Measurements from ENCODE around the gene ABCB11.
"Not testable (repeated sequence)": the region's sequence is repeated elsewhere in the genome, so short reads cannot be mapped to it uniquely, and the experiment has no call there.

The ABCB11 gene

DNA sequence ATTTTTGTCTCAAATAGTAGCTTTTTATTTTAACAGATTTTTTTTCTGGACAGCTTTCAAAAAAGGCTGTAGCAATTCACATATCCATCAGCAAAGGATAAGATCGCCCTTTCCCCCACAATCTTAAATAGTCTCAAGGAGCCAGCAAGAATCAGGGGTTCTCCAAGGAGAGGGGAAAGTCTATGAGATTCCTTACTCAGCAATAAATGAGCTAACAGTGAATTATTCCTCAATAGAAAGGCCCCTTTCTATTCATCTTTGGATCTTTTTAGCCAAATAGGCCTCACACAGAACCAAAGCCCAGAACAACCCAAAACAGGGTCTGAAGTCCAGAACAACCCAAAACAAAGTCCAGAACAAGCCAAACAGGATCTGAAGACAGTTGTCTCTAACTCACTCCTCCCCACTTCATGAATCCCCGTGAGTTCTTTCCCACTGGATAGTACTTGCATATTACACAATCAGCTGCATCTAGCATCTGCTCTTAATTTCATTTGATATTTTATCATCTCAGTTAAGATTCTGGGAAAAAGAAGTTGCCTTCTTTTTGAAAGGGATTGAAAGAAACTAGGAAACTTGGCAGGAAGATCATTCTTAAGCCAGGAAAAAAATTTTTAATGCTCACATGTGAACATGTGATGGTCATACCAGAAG lies 34.9 kb upstream of the ABCB11 start:
- H3K27ac ChIP-seq, result no peak overlapping the region

DNA sequence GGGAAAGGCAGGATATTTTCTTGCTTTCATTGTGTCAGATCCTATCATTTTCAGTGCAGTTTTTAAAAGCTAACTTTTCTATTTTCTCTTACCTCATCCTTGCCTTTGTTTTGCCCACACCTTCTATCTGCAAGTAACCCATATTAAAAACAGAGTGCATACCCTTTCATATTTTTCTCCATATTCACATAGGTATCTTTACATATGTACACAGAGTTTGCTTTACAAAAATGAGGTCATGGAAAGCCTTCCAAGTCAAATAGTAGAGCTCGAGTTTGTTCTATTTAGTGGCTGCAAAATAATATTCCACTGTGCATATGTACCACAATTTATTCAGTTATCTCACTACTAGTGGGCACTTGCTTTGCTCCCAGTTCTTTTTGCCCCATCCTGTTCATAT lies 34.3 kb upstream of the ABCB11 start:
- no peak overlapping the region for H3K27ac ChIP-seq
- no peak for TF ChIP-seq CTCF (IDR thresholded peaks at IDR 0.05)
- intact Hi-C loops (cut with DNase I; ENCODE audit: low total_unique reads), result no loop called here
- DNase-seq, result no peak
- no peaks in the 10 kb centered on the region for H3K9me3 ChIP-seq
- no peaks in the 10 kb centered on the region for H3K27me3 ChIP-seq
- no peak overlapping the region for H3K4me3 ChIP-seq
- H3K4me1 ChIP-seq, result no peaks in the 10 kb centered on the region
- no peaks in the 10 kb centered on the region for H3K36me3 ChIP-seq

More for the DNA sequence above, 34.9 kb upstream of the ABCB11 start:
- no peaks in the 10 kb centered on the region for H3K4me1 ChIP-seq
- TF ChIP-seq CTCF (IDR thresholded peaks at IDR 0.05), result no peak
- no peaks in the 10 kb centered on the region for H3K9me3 ChIP-seq
- H3K4me3 ChIP-seq, result no peak overlapping the region
- DNase-seq, result no peak
- intact Hi-C loops (cut with DNase I; ENCODE audit: low total_unique reads), result no loop called here
- no peaks in the 10 kb centered on the region for H3K36me3 ChIP-seq
- no peaks in the 10 kb centered on the region for H3K27me3 ChIP-seq

DNA sequence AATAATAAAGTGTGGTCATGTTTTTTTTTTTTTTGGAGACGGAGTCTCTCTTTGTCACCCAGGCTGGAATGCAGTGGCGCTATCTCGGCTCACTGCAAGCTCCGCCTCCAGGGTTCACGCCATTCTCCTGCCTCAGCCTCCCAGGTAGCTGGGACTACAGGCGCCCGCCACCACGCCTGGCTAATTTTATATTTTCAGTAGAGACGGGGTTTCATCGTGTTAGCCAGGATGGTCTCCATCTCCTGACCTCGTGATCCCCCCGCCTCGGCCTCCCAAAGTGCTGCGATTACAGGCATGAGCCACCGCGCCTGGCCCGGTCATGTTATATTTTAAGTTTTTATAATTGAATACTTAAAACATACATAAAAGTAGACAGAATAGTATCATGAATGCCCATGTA lies 33.1 kb upstream of the ABCB11 start:
- H3K9me3 ChIP-seq; DNase-seq; H3K36me3 ChIP-seq; H3K4me3 ChIP-seq; H3K27me3 ChIP-seq; intact Hi-C loops (cut with DNase I; ENCODE audit: low total_unique reads); H3K4me1 ChIP-seq; H3K27ac ChIP-seq: not testable (repeated sequence)

GRCh38 chr2:169054575-169054974 lies 23.5 kb upstream of the ABCB11 start:
- H3K4me1 ChIP-seq; H3K4me3 ChIP-seq; DNase-seq; H3K27ac ChIP-seq; H3K36me3 ChIP-seq; intact Hi-C loops (cut with DNase I; ENCODE audit: low total_unique reads); H3K27me3 ChIP-seq: not testable (repeated sequence)
- peaks cover 0 to 22% (median 12%) of the 10 kb centered on the region in 3 donors for H3K9me3 ChIP-seq

DNA sequence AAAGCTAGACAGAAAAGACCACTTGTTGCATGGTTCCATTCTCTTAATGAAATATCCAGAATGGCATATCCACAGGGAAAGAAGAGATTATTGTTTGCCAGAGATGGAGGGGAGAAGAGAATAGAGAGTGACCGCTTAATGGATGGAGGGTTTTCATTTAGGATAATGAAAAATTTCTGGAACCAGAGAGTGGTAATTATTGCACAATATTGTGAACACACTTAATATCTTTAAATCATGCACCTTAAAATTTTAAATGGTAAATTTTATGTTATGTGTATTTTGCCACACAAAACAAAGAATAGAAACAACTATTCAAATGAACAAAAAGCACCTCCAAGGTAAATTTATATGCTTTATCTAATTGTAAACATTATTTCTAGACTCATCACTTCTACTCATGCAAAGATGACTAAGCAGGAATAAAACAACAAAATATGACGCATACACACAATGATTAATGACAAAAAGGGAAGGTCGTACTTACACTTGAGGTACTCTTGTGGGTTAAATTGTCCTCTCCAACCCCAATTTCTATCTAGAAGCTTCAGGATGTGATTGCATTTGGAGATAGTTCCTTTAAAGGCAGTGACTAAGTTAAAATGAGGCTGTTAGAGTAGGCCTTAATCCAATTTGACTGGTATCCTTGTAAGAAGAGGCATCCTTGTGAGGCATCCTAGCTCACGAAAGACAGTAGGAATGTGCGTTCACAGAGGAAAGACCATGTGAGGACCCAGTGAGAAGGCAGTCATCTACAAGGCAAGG lies 19.5 kb upstream of the ABCB11 start:
- DNase-seq, result no peak
- Histone ChIP-seq H3K9me3 (peaks cover 0 to 12% (median 12%) of the 10 kb centered on the region in 3 donors), H3K4me3 (no peak overlapping the region), H3K36me3 (no peaks in the 10 kb centered on the region), H3K4me1 (no peaks in the 10 kb centered on the region), H3K27ac (no peak overlapping the region), H3K27me3 (no peaks in the 10 kb centered on the region)
- TF ChIP-seq CTCF (IDR thresholded peaks at IDR 0.05), result no peak
- intact Hi-C loops (cut with DNase I; ENCODE audit: low total_unique reads), result no loop called here

- no peak overlapping the region for H3K27ac ChIP-seq
- H3K27me3 ChIP-seq, result no peaks in the 10 kb centered on the region
- DNase-seq, result no peak
- TF ChIP-seq CTCF (IDR thresholded peaks at IDR 0.05), result no peak
- no peaks in the 10 kb centered on the region for H3K36me3 ChIP-seq
- H3K4me3 ChIP-seq, result no peak overlapping the region
- intact Hi-C loops (cut with DNase I; ENCODE audit: low total_unique reads), result no loop called here
- no peaks in the 10 kb centered on the region for H3K4me1 ChIP-seq
- peaks cover 0 to 3% (median 0%) of the 10 kb centered on the region in 3 donors for H3K9me3 ChIP-seq
Measured at GRCh38 chr2:169049142-169049541, 18.0 kb upstream of the ABCB11 start.

Measured in tibial artery (tissue), 4 donors.